A549 (cell line): ENCODE data around the gene TEX29. TPM values are rescaled to one million over a fixed set of nuclear protein-coding genes. Genes with fewer than 3 reads are reported as not detected.

ENCODE experiments used
- ATAC-seq, 2 experiments: fragments of 200-7000 bp in 1 of 2; fragments of >200 bp in 1 of 2; cut with Nextera tagmentation in 1 of 2; cut with Tn5 transposase in 1 of 2; 3 replicates each; pipeline versions ENCODE4 v1.8.0 to v1.9.1; 2018 to 2020; ENCODE audit warnings: mild to moderate bottlenecking in 1 of 2, moderate library complexity in 1 of 2
- CTCF ChIA-PET: fragments of 300-600 bp; sonication (Branson Sonifier 250); formaldehyde crosslinking; extraction: SDS; loops from one replicate; lab custom pipeline; 2021; ENCODE audit warnings: antibody characterized with exemption, inconsistent platforms; lab: Yijun Ruan, JAX
- POLR2A ChIA-PET: fragments of 350-600 bp; formaldehyde crosslinking; extraction: SDS; loops from one replicate; lab custom pipeline; 2021; ENCODE audit warnings: antibody characterized with exemption, inconsistent platforms; lab: Yijun Ruan, JAX
- DNase-seq, 2 experiments: peaks; one replicate each; pipeline versions ENCODE4 v3.0.0 to v3.0.0-alpha.2; 2011 to 2016; ENCODE audit warnings: low read depth in 1 of 2, low spot score in 1 of 2
- FAIRE-seq: peaks from 2 replicates; lab custom pipeline; 2011; peaks lifted over from hg19 to GRCh38; lab: Jason Lieb, UNC
- H3K27ac ChIP-seq, 2 experiments: fragments of >200 bp; sonication (Bioruptor Twin); formaldehyde crosslinking; 3 replicates each; pipeline ENCODE4 v1.5.1; 2016 to 2017
- H3K4me1 ChIP-seq: fragments of >200 bp; sonication (Bioruptor Twin); formaldehyde crosslinking; 3 replicates; pipeline ENCODE4 v1.6.1; 2016
- H3K4me2 ChIP-seq: fragments of >200 bp; sonication (Bioruptor Twin); formaldehyde crosslinking; 3 replicates; pipeline ENCODE4 v1.6.1; 2016
- H3K4me3 ChIP-seq: fragments of >200 bp; sonication (Bioruptor Twin); formaldehyde crosslinking; 3 replicates; pipeline ENCODE4 v1.5.1; 2016
- H3K9me3 ChIP-seq: fragments of >200 bp; sonication (Bioruptor Twin); formaldehyde crosslinking; 3 replicates; pipeline ENCODE4 v1.6.1; 2016
- BHLHE40 ChIP-seq: IDR thresholded peaks from 2 replicates; pipeline ENCODE4 v1.6.1; 2012; ENCODE audit warnings: low read depth, low read length, inconsistent platforms
- CBX8 ChIP-seq: fragments of 200-600 bp; sonication (generic); IDR thresholded peaks from 2 replicates; pipeline ENCODE4 v1.6.1; 2016
- CHD2 ChIP-seq: fragments of 150-350 bp; IDR thresholded peaks from 2 replicates; pipeline ENCODE4 v1.6.1; 2014; ENCODE audit warnings: low read length; ENCODE audit not compliant: partially characterized antibody
- CHD4 ChIP-seq: fragments of 200-600 bp; sonication (generic); IDR thresholded peaks from 2 replicates; pipeline ENCODE4 v1.6.1; 2016; ENCODE audit warnings: antibody characterized with exemption, mild to moderate bottlenecking, borderline replicate concordance
- FOSL2 ChIP-seq, 2 experiments: fragments of 450-650 bp in 1 of 2; fragments of >200 bp in 1 of 2; sonication (Bioruptor Twin) in 1 of 2; formaldehyde crosslinking; IDR thresholded peaks; 2 replicates each; pipeline versions ENCODE4 v1.5.0 to v1.6.1; 2016 to 2020; ENCODE audit warnings: mild to moderate bottlenecking in 1 of 2, moderate library complexity in 1 of 2
- FOXS1 ChIP-seq: fragments of 250-450 bp; sonication (Bioruptor Pico); IDR thresholded peaks from 2 replicates; pipeline ENCODE4 v1.5.0; 2020; ENCODE audit warnings: mild to moderate bottlenecking, moderate library complexity
- HOXA7 ChIP-seq: fragments of 250-450 bp; sonication (Bioruptor Pico); IDR thresholded peaks from 2 replicates; pipeline ENCODE4 v1.5.0; 2020; ENCODE audit warnings: mild to moderate bottlenecking, moderate library complexity
- HOXB13 ChIP-seq: fragments of 250-450 bp; sonication (Bioruptor Pico); IDR thresholded peaks from 2 replicates; pipeline ENCODE4 v1.5.0; 2020; ENCODE audit warnings: low read depth, mild to moderate bottlenecking, moderate library complexity
- JUNB ChIP-seq: fragments of >200 bp; sonication (Bioruptor Twin); formaldehyde crosslinking; IDR thresholded peaks from 2 replicates; pipeline ENCODE4 v1.6.1; 2016
- MAZ ChIP-seq: fragments of 150-350 bp; IDR thresholded peaks from 2 replicates; pipeline ENCODE4 v1.6.1; 2014; ENCODE audit warnings: antibody characterized with exemption, low read depth, low read length, borderline replicate concordance
- NPAS2 ChIP-seq: fragments of 250-450 bp; sonication (Bioruptor Pico); IDR thresholded peaks from 2 replicates; pipeline ENCODE4 v1.8.0; 2022; ENCODE audit warnings: mild to moderate bottlenecking, moderate library complexity, borderline replicate concordance
- POLR2A ChIP-seq: IDR thresholded peaks from 2 replicates; pipeline ENCODE4 v1.6.1; 2012; ENCODE audit warnings: mild to moderate bottlenecking, low read length
- POLR2AphosphoS2 ChIP-seq: conservative IDR thresholded peaks from 2 replicates; pipeline ENCODE4 v1.6.1; 2012; ENCODE audit warnings: low read length, improper control_type of control experiment, inconsistent platforms
- RNF2 ChIP-seq: fragments of 200-600 bp; sonication (generic); IDR thresholded peaks from 2 replicates; pipeline ENCODE4 v1.6.1; 2016; ENCODE audit warnings: low read depth, mild to moderate bottlenecking, antibody characterized with exemption, moderate library complexity, borderline replicate concordance
- SREBF2 ChIP-seq: fragments of 450-650 bp; IDR thresholded peaks from 2 replicates; pipeline ENCODE4 v1.6.1; 2014; ENCODE audit warnings: mild to moderate bottlenecking, moderate library complexity
- TFCP2L1 ChIP-seq: fragments of 250-450 bp; sonication (Bioruptor Pico); IDR thresholded peaks from 2 replicates; pipeline ENCODE4 v1.5.0; 2021; ENCODE audit warnings: mild to moderate bottlenecking
- ZNF302 ChIP-seq: fragments of 250-450 bp; sonication (Bioruptor Pico); IDR thresholded peaks from 2 replicates; pipeline ENCODE4 v1.9.0; 2021; ENCODE audit warnings: inconsistent platforms, mild to moderate bottlenecking, moderate library complexity
- WGBS: methylation state at CpG from one replicate; pipeline ENCODE4 v1.1.6; 2017; ENCODE audit errors: missing lambda C conversion rate; 5-methylcytosine and 5-hydroxymethylcytosine counted together
- polyA plus RNA-seq, 4 experiments: library from polyadenylated mRNA; depleted of rRNA in 3 of 4; stranded (reverse); fragments of >200 nt; fragmentation: RNase III in 1 of 4; extraction: RNeasy Plus Mini Kit Qiagen cat#74134 plus additional on column Dnase treatment in 1 of 4; gene quantifications; 2 replicates in 3 of 4; 3 replicates in 1 of 4; pipeline ENCODE4 v1.2.3, GENCODE V29; 2011 to 2017
- TF ChIP-seq, protein P1 (sequence below): fragments of 200-600 bp; sonication (generic); IDR thresholded peaks from 2 replicates; pipeline ENCODE4 v1.6.1; 2016; ENCODE audit warnings: antibody characterized with exemption, mild to moderate bottlenecking, moderate library complexity
- TF ChIP-seq, protein P2 (sequence below): fragments of 150-350 bp; IDR thresholded peaks from 2 replicates; pipeline ENCODE4 v1.6.1; 2014; ENCODE audit warnings: low read depth, mild to moderate bottlenecking, low read length
- TF ChIP-seq, protein P3 (sequence below): fragments of 250-450 bp; sonication (Bioruptor Pico); IDR thresholded peaks from 2 replicates; pipeline ENCODE4 v1.5.0; 2021; ENCODE audit warnings: mild to moderate bottlenecking, moderate library complexity, borderline replicate concordance
- TF ChIP-seq, protein P4 (sequence below): fragments of 450-650 bp; IDR thresholded peaks from 2 replicates; pipeline ENCODE4 v1.6.1; 2014; ENCODE audit warnings: antibody characterized with exemption

TEX29 gene
- polyA plus RNA-seq, 2 of the 4 experiments (the other 2 are of a cell fraction) = 0.13 to 0.35 TPM

DNA sequence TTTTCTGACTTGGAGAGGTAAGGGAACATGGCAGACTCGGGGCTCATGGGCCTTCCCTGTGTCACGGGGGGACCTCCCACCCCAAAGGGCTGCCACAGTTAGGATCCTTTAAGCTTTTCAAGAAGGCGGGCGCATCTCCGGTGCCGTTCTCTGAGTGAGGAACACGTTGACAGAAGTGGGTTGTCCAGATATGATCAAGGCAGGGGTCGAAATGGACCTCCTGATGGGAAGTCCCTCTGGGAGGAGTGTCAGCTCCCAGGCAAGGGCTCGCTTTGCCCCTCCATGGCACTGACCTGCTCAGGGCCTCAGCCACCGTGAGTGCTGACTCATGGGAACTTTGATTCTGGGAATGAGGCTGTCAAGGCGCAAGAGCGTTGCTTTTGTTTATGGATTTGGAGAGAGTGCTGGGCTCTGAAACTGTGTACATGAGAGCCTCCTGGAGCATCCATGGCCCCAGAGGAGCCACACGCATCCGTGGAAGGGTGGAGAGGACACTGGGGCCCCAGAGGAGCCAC lies 6.5 kb upstream of the TEX29 start:
- DNase-seq = no peak
- no peak overlapping the region for H3K27ac ChIP-seq
- TF ChIP-seq, protein P1, sequence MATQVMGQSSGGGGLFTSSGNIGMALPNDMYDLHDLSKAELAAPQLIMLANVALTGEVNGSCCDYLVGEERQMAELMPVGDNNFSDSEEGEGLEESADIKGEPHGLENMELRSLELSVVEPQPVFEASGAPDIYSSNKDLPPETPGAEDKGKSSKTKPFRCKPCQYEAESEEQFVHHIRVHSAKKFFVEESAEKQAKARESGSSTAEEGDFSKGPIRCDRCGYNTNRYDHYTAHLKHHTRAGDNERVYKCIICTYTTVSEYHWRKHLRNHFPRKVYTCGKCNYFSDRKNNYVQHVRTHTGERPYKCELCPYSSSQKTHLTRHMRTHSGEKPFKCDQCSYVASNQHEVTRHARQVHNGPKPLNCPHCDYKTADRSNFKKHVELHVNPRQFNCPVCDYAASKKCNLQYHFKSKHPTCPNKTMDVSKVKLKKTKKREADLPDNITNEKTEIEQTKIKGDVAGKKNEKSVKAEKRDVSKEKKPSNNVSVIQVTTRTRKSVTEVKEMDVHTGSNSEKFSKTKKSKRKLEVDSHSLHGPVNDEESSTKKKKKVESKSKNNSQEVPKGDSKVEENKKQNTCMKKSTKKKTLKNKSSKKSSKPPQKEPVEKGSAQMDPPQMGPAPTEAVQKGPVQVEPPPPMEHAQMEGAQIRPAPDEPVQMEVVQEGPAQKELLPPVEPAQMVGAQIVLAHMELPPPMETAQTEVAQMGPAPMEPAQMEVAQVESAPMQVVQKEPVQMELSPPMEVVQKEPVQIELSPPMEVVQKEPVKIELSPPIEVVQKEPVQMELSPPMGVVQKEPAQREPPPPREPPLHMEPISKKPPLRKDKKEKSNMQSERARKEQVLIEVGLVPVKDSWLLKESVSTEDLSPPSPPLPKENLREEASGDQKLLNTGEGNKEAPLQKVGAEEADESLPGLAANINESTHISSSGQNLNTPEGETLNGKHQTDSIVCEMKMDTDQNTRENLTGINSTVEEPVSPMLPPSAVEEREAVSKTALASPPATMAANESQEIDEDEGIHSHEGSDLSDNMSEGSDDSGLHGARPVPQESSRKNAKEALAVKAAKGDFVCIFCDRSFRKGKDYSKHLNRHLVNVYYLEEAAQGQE = no peak
- no peak for TF ChIP-seq RNF2
- TF ChIP-seq POLR2AphosphoS2 = no peak
- no peak for TF ChIP-seq CHD2
- no peak for TF ChIP-seq CBX8
- TF ChIP-seq, protein P2, sequence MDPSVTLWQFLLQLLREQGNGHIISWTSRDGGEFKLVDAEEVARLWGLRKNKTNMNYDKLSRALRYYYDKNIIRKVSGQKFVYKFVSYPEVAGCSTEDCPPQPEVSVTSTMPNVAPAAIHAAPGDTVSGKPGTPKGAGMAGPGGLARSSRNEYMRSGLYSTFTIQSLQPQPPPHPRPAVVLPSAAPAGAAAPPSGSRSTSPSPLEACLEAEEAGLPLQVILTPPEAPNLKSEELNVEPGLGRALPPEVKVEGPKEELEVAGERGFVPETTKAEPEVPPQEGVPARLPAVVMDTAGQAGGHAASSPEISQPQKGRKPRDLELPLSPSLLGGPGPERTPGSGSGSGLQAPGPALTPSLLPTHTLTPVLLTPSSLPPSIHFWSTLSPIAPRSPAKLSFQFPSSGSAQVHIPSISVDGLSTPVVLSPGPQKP = no peak
- no peak for TF ChIP-seq NPAS2 (CRISPR knock-in tag)
- no peak for TF ChIP-seq HOXA7 (CRISPR knock-in tag)
- no peak for TF ChIP-seq CHD4
- no peak for TF ChIP-seq ZNF302 (CRISPR knock-in tag)
- no peak for TF ChIP-seq MAZ
- TF ChIP-seq TFCP2L1 (CRISPR knock-in tag) = no peak
- TF ChIP-seq POLR2A = no peak
- TF ChIP-seq FOSL2 (IDR thresholded peaks at IDR 0.05) = no peak
- TF ChIP-seq FOSL2 (CRISPR knock-in tag; IDR thresholded peaks at IDR 0.05) = no peak
- H3K4me1 ChIP-seq = no peaks in the 10 kb centered on the region
- WGBS = 92% methylated on average over 14 of the region's 14 CpGs
- no peak overlapping the region for H3K4me3 ChIP-seq
- no peak overlapping the region for H3K4me2 ChIP-seq
- ChIA-PET CTCF (no interaction called here), POLR2A (no interaction called here)
- H3K9me3 ChIP-seq = no peaks in the 10 kb centered on the region
- FAIRE-seq = no peak
- ATAC-seq = no peak

DNA sequence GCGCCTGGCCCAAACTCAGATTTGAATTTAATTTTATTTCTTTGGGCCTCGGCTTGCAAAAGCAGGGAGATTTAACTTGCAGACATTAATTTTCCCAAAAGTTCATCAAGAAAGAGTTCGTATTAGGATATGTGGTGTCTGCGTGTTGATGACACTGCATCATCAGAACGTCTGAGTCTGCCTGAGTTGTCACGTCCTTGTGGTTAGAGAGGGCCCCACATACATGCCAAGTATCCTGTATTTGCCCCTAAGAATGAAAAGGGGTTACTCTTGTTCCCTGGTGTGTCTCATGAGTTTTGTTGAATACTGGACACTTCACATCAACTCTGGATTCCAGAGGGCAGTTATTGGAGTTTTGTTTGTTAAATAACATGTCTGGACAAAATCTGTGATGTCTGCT lies 5.6 kb upstream of the TEX29 start:
- WGBS = 85% methylated on average over 6 of the region's 6 CpGs
- H3K4me3 ChIP-seq = no peak overlapping the region
- no peak overlapping the region for H3K27ac ChIP-seq
- H3K4me1 ChIP-seq = no peaks in the 10 kb centered on the region
- TF ChIP-seq, protein P3, sequence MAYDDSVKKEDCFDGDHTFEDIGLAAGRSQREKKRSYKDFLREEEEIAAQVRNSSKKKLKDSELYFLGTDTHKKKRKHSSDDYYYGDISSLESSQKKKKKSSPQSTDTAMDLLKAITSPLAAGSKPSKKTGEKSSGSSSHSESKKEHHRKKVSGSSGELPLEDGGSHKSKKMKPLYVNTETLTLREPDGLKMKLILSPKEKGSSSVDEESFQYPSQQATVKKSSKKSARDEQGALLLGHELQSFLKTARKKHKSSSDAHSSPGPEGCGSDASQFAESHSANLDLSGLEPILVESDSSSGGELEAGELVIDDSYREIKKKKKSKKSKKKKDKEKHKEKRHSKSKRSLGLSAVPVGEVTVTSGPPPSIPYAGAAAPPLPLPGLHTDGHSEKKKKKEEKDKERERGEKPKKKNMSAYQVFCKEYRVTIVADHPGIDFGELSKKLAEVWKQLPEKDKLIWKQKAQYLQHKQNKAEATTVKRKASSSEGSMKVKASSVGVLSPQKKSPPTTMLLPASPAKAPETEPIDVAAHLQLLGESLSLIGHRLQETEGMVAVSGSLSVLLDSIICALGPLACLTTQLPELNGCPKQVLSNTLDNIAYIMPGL (CRISPR knock-in tag) = no peak
- TF ChIP-seq POLR2AphosphoS2 = no peak
- TF ChIP-seq FOXS1 = no peak
- no peak for TF ChIP-seq SREBF2
- TF ChIP-seq JUNB = no peak
- no peak for TF ChIP-seq HOXB13 (CRISPR knock-in tag)
- TF ChIP-seq, protein P4, sequence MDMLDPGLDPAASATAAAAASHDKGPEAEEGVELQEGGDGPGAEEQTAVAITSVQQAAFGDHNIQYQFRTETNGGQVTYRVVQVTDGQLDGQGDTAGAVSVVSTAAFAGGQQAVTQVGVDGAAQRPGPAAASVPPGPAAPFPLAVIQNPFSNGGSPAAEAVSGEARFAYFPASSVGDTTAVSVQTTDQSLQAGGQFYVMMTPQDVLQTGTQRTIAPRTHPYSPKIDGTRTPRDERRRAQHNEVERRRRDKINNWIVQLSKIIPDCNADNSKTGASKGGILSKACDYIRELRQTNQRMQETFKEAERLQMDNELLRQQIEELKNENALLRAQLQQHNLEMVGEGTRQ = no peak
- TF ChIP-seq BHLHE40 = no peak
- no peaks in the 10 kb centered on the region for H3K9me3 ChIP-seq
- no peak for FAIRE-seq
- POLR2A ChIA-PET = no interaction called here
- CTCF ChIA-PET = no interaction called here
- ATAC-seq = no peak
- no peak for DNase-seq
- no peak overlapping the region for H3K4me2 ChIP-seq
